ENCODE data around the gene RPL27A.

RPL27A gene

DNA sequence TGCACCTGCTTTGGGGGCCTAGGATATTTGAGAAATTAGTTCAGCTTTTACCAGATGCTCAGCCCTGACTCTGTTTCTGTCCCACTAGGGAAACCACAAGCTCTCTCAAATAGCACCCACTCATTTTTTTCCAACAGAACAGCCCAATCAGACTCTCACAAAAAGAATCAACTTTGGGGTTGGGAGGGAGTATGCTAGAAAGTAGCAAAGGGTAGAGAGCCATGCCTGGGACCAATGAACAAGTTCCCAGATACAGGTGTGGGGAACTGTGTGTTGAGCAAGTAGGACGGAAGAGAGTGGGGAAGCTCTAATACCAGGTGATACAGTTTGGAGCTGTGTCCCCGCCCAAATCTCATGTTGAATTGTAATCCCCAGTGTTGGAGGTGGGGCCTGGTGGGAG lies 41.3 kb upstream of the RPL27A start:
- DNase-seq (ENCODE audit: extremely low spot score) = no peak
- no peak for TF ChIP-seq TARDBP (IDR thresholded peaks at IDR 0.05)
- no peak for TF ChIP-seq NFRKB (IDR thresholded peaks at IDR 0.05)
- no peak for TF ChIP-seq SP1 (IDR thresholded peaks at IDR 0.05)
- TF ChIP-seq, protein P1, sequence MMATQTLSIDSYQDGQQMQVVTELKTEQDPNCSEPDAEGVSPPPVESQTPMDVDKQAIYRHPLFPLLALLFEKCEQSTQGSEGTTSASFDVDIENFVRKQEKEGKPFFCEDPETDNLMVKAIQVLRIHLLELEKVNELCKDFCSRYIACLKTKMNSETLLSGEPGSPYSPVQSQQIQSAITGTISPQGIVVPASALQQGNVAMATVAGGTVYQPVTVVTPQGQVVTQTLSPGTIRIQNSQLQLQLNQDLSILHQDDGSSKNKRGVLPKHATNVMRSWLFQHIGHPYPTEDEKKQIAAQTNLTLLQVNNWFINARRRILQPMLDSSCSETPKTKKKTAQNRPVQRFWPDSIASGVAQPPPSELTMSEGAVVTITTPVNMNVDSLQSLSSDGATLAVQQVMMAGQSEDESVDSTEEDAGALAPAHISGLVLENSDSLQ (IDR thresholded peaks at IDR 0.05) = no peak
- no peak for TF ChIP-seq FOXK2 (IDR thresholded peaks at IDR 0.05)
- no peak for TF ChIP-seq ZNF384 (IDR thresholded peaks at IDR 0.05)
- TF ChIP-seq FOXA1 (IDR thresholded peaks at IDR 0.05) = no peak
- no peak for TF ChIP-seq SUZ12 (IDR thresholded peaks at IDR 0.05)
- TF ChIP-seq CTBP1 (IDR thresholded peaks at IDR 0.05; ENCODE audit: borderline replicate concordance) = no peak
- TF ChIP-seq FOXM1 (IDR thresholded peaks at IDR 0.05; ENCODE audit: borderline replicate concordance) = no peak
- CTCF ChIA-PET = no interaction called here
- POLR2A ChIA-PET = no interaction called here

- ChIA-PET POLR2A (no interaction called here), CTCF (interaction anchor here (0.6 kb wide), 1 partner anchor 31 kb away, joined by 3 read pairs; no protein-coding TSS in a partner anchor)
- TF ChIP-seq FOXA1 (IDR thresholded peaks at IDR 0.05) (no peak), NFRKB (IDR thresholded peaks at IDR 0.05) (no peak), LEF1 (IDR thresholded peaks at IDR 0.05; ENCODE audit: borderline replicate concordance) (no peak), ZNF384 (IDR thresholded peaks at IDR 0.05) (no peak), BHLHE40 (IDR thresholded peaks at IDR 0.05; ENCODE audit: borderline replicate concordance) (no peak), HDGF (IDR thresholded peaks at IDR 0.05; ENCODE audit: borderline replicate concordance) (no peak), L3MBTL2 (conservative IDR thresholded peaks at IDR 0.05) (no peak), ELF4 (IDR thresholded peaks at IDR 0.05) (no peak), FOXM1 (IDR thresholded peaks at IDR 0.05; ENCODE audit: borderline replicate concordance) (no peak)
- TF ChIP-seq, protein P1 (IDR thresholded peaks at IDR 0.05) = no peak
- no peak for DNase-seq (ENCODE audit: extremely low spot score)
Observed at GRCh38 chr11:8642196-8642841, 40.3 kb upstream of the RPL27A start.

- DNase-seq (ENCODE audit: extremely low spot score) = no peak
- POLR2A ChIA-PET = no interaction called here
- CTCF ChIA-PET = no interaction called here
- TF ChIP-seq NFRKB (IDR thresholded peaks at IDR 0.05) (no peak), HDGF (IDR thresholded peaks at IDR 0.05; ENCODE audit: borderline replicate concordance) (no peak), TARDBP (IDR thresholded peaks at IDR 0.05) (no peak), ARNT (IDR thresholded peaks at IDR 0.05) (no peak), SP1 (IDR thresholded peaks at IDR 0.05) (no peak), SUZ12 (IDR thresholded peaks at IDR 0.05) (no peak)
- TF ChIP-seq, protein P1 (IDR thresholded peaks at IDR 0.05) = no peak
Observed at GRCh38 chr11:8646873-8647272, 35.7 kb upstream of the RPL27A start.

DNA sequence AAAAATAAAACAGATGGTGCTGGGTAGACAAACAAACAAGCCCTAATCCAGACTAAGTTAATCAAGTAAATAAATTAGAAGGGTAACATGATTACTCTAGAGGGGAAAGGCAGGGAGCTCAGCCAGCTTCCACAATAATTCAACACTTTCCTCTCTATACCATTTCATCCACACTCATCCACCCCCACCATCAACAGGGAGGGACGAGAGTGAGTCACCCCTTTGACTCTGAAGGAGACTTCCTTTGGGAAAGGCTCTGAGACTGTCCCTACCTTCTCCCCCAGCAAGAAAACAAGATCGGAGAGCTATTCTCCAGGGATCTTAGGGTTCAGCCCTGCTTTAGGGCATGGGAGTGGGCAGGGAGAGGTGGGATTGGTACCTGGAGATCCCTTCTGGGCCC lies 33.2 kb upstream of the RPL27A start:
- ChIA-PET POLR2A (no interaction called here), CTCF (no interaction called here)
- no peak for DNase-seq (ENCODE audit: extremely low spot score)
- no peak for TF ChIP-seq LEF1 (IDR thresholded peaks at IDR 0.05; ENCODE audit: borderline replicate concordance)
- no peak for TF ChIP-seq HDGF (IDR thresholded peaks at IDR 0.05; ENCODE audit: borderline replicate concordance)
- TF ChIP-seq CTBP1 (IDR thresholded peaks at IDR 0.05; ENCODE audit: borderline replicate concordance) = no peak
- TF ChIP-seq ELF4 (IDR thresholded peaks at IDR 0.05) = no peak
- no peak for TF ChIP-seq FOXA1 (IDR thresholded peaks at IDR 0.05)
- TF ChIP-seq NFRKB (IDR thresholded peaks at IDR 0.05) = no peak
- no peak for TF ChIP-seq BHLHE40 (IDR thresholded peaks at IDR 0.05; ENCODE audit: borderline replicate concordance)
- TF ChIP-seq FOXK2 (IDR thresholded peaks at IDR 0.05) = no peak

GRCh38 chr11:8650401-8650990 lies 32.1 kb upstream of the RPL27A start:
- POLR2A ChIA-PET = no interaction called here
- TF ChIP-seq ZNF384 (IDR thresholded peaks at IDR 0.05) = no peak
- TF ChIP-seq SP1 (IDR thresholded peaks at IDR 0.05) = no peak
- TF ChIP-seq FOXA1 (IDR thresholded peaks at IDR 0.05) = no peak
- TF ChIP-seq BHLHE40 (IDR thresholded peaks at IDR 0.05; ENCODE audit: borderline replicate concordance) = no peak
- TF ChIP-seq ARNT (IDR thresholded peaks at IDR 0.05) = no peak
- no peak for TF ChIP-seq LEF1 (IDR thresholded peaks at IDR 0.05; ENCODE audit: borderline replicate concordance)
- no peak for TF ChIP-seq SUZ12 (IDR thresholded peaks at IDR 0.05)
- TF ChIP-seq, protein P1 (IDR thresholded peaks at IDR 0.05) = no peak
- TF ChIP-seq FOXK2 (IDR thresholded peaks at IDR 0.05) = no peak
- TF ChIP-seq L3MBTL2 (conservative IDR thresholded peaks at IDR 0.05) = no peak
- TF ChIP-seq NFRKB (IDR thresholded peaks at IDR 0.05) = no peak
- TF ChIP-seq FOXM1 (IDR thresholded peaks at IDR 0.05; ENCODE audit: borderline replicate concordance) = no peak
- TF ChIP-seq ELF4 (IDR thresholded peaks at IDR 0.05) = no peak
- DNase-seq (ENCODE audit: extremely low spot score) = no peak
- CTCF ChIA-PET = no interaction called here

- TF ChIP-seq ZNF384 (IDR thresholded peaks at IDR 0.05) (no peak), LEF1 (IDR thresholded peaks at IDR 0.05; ENCODE audit: borderline replicate concordance) (no peak), SP1 (IDR thresholded peaks at IDR 0.05) (no peak), NFRKB (IDR thresholded peaks at IDR 0.05) (no peak), TARDBP (IDR thresholded peaks at IDR 0.05) (no peak), FOXM1 (IDR thresholded peaks at IDR 0.05; ENCODE audit: borderline replicate concordance) (no peak)
- POLR2A ChIA-PET = no interaction called here
- DNase-seq (ENCODE audit: extremely low spot score) = no peak
- CTCF ChIA-PET = no interaction called here
Observed at GRCh38 chr11:8652140-8652539, 30.5 kb upstream of the RPL27A start.

Measured in HEK293T (cell line).